ENCODE measurements around the gene MGMT.

- TF ChIP-seq CTCF (IDR thresholded peaks at IDR 0.05; ENCODE audit: extremely low read depth in 1 of 2, insufficient read depth in 1 of 2, low read depth in 1 of 2, low read length in 2 of 2), result no peak
- TF ChIP-seq MAX (IDR thresholded peaks at IDR 0.05; ENCODE audit: insufficient read depth, insufficient read length), result no peak
- no peak for TF ChIP-seq POLR2AphosphoS5 (IDR thresholded peaks at IDR 0.05; ENCODE audit: insufficient read depth, low read depth, low read length)
- no peak for TF ChIP-seq POLR2A (IDR thresholded peaks at IDR 0.05; ENCODE audit: low read depth, low read length)
- no peak for TF ChIP-seq MYC (IDR thresholded peaks at IDR 0.05; ENCODE audit: low read depth, low read length)
- TF ChIP-seq GATA2 (IDR thresholded peaks at IDR 0.05; ENCODE audit: insufficient read depth, insufficient read length, low read depth, low read length), result no peak
- no peak for TF ChIP-seq EZH2 (IDR thresholded peaks at IDR 0.05; ENCODE audit: borderline replicate concordance, low read depth, low read length, severe bottlenecking)
- no peak for TF ChIP-seq JUN (IDR thresholded peaks at IDR 0.05; ENCODE audit: borderline replicate concordance, insufficient read depth, insufficient read length, low read depth)
Observed at GRCh38 chr10:129716881-129717280, 249.8 kb downstream of the MGMT start.
